Activated CD4-positive, alpha-beta T cell treated with anti-CD3 and anti-CD28 coated beads, Interleukin-2, amount 50 U/mL, for 1 hour (primary cell): ENCODE data around the gene ATRX.
"Not testable (repeated sequence)": the region's sequence is repeated elsewhere in the genome, so short reads cannot be mapped to it uniquely, and the experiment has no call there.

Experiments
- DNase-seq: peaks from one replicate; pipeline ENCODE4 v3.0.0-alpha.2; 2020

Gene ATRX, protein sequence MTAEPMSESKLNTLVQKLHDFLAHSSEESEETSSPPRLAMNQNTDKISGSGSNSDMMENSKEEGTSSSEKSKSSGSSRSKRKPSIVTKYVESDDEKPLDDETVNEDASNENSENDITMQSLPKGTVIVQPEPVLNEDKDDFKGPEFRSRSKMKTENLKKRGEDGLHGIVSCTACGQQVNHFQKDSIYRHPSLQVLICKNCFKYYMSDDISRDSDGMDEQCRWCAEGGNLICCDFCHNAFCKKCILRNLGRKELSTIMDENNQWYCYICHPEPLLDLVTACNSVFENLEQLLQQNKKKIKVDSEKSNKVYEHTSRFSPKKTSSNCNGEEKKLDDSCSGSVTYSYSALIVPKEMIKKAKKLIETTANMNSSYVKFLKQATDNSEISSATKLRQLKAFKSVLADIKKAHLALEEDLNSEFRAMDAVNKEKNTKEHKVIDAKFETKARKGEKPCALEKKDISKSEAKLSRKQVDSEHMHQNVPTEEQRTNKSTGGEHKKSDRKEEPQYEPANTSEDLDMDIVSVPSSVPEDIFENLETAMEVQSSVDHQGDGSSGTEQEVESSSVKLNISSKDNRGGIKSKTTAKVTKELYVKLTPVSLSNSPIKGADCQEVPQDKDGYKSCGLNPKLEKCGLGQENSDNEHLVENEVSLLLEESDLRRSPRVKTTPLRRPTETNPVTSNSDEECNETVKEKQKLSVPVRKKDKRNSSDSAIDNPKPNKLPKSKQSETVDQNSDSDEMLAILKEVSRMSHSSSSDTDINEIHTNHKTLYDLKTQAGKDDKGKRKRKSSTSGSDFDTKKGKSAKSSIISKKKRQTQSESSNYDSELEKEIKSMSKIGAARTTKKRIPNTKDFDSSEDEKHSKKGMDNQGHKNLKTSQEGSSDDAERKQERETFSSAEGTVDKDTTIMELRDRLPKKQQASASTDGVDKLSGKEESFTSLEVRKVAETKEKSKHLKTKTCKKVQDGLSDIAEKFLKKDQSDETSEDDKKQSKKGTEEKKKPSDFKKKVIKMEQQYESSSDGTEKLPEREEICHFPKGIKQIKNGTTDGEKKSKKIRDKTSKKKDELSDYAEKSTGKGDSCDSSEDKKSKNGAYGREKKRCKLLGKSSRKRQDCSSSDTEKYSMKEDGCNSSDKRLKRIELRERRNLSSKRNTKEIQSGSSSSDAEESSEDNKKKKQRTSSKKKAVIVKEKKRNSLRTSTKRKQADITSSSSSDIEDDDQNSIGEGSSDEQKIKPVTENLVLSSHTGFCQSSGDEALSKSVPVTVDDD (N-terminal part only)

DNA sequence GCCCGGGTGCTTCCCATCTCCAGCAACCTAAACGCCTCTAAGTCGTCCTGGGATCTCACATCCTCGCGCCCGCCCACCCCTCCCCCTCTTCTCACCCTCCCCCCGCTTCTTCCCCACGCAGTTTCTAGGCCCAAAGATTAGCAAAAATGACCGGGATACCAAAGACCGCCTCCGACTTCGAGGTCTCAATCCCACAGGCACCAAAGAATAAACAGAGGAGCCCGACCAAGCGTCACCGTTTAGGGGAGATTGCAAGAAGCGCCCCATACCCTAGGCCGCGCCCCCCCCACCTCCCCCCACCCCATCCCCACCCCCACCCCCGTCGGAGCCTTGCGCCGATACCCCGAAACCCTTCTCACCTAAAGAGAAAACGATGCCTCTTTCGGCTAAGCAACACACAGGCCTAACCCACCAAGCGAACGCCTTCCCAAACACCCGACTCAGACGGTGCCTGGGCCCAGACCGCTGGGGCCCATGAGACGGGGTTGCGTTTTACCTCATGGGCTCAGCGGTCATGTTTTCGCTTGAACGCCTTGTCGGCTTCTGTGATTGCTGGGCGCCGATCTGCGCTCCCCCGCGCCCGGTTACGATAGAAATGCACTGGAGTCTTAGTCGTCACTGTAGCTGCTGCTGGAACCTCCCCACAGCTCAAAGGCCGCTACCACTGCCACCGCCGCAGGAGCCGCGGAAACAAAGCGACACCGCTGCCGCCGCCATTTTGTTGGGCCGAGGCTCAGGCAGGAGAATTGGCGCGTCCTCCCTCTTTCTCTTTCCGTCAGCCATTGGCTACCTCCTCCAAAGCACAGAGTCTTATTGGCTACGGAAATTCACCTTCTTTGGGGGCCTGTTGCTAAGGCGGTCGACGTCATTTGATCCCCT, at the start of gene ATRX:
Gene ATRX (minus strand): TSS at position 731 of the 879 bp plus-strand sequence. CDS start 215 bp downstream, at position 516.
- DNase-seq = peak; percentile 68

DNA sequence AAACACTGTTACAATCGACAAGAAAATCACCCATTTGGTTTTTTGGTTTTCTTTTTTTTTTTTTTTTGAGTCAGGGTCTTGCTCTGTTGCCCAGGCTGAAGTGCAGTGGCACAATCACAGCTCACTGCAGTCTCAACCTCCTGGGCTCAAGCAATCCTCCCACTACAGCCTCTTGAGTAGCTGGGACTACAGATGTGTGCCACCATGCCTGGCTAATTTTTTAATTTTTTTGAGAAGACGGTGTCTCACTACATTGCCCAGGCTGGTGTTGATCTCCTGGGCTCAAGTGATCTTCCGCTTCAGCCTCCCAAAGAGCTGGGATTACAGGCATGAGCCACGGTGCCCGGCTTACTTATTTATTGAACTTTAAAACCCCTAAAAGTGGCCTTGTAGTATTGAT, 45.5 kb upstream of the ATRX start:
- DNase-seq = not testable (repeated sequence)

DNA sequence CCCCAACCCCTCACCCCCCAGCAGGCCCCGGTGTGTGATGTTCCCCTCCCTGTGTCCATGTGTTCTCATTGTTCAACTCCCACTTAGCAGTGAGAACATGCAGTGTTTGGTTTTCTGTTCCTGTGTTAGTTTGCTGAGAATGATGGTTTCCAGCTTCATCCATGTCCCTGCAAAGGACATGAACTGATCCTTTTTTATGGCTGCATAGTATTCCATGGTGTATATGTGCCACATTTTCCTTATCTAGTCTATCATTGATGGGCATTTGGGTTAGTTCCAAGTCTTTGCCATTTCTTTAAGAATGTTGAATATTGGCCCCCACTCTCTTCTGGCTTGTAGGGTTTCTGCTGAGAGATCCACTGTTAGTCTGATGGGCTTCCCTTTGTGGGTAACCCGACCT, 36.0 kb upstream of the ATRX start:
- DNase-seq = not testable (repeated sequence)

DNA sequence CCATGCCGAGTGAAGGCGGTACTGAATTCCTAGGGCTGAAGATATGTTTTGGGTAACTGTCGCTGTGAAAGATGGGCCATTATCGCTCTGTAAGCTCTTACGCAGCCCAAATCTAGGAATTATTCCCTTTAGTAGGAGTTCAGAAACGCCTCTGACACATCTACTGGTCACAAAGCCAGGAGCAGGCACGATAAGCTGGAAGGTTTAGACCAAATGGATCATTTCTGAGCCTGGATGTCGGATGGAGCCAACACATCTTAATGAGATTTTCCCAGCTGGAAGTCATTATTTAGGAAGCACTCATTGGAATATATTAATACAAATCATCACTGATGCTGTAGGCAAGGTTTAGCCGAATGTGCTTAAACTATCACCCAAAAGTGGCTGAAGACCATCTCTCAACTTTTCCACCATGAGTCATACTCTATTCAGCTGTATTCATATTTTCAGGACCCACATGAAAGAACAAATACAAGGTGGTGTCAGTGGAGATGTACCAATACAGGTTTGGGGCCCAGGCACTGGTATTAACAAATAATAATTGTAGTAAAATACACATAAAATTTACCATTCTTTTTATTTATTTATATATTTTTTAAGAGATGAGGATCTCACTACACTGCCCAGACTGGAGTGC, 34.2 kb upstream of the ATRX start:
- no peak for DNase-seq

DNA sequence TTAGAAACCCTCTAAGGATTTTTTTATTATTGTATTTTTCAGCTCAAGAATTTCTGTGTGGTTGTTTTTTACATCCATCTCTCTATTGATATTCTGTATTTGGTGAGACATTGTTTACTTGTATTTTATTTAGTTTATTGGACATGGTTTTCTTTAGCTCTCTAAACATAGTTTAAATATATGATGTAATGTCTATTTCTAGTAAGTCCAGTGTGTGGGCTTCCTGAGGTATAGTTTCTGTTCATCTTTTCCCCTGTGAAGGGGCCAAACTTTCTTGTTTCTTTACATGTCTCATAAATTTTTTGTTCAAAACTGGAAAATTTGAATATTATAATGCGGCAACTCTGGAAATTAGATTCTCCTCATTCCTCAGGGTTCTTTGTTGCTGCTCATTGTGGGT, 28.2 kb upstream of the ATRX start:
- no peak for DNase-seq

DNA sequence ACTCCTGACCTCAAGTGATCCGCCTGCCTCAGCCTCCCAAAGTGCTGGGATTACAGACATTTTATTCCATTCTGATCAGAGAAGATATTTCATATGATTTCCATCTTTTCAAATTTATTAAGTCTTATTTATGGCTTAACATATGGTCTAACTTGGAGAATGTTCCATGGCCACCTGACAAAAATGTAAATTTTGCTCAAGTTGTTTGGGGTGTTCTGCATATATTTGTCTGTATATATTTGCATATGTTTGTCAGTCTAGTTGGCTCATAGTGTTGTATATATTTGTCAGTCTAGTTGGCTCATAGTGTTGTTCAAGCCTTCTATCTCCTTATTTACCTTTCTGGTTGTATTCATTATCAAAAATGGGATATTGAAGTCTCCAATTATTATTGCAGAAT, 16.2 kb upstream of the ATRX start:
- DNase-seq = no peak

DNA sequence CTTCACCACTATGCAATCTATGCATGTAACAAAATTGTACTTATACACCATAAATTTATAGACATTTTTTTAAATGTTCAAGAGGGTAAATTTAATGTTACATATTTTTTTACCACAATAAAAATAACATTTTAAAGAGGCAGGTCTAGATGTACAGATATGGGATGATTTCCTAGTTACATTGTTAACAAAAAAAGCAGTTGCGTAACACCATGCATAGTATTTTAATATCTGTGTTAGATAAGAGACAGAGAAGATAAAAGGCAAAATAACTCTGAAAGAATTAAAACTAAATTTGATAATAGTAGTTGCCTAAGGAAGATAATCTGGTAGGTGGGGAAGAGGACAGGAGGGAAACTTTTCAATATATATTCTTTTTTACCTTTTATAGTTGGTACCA, 9.1 kb upstream of the ATRX start:
- no peak for DNase-seq

DNA sequence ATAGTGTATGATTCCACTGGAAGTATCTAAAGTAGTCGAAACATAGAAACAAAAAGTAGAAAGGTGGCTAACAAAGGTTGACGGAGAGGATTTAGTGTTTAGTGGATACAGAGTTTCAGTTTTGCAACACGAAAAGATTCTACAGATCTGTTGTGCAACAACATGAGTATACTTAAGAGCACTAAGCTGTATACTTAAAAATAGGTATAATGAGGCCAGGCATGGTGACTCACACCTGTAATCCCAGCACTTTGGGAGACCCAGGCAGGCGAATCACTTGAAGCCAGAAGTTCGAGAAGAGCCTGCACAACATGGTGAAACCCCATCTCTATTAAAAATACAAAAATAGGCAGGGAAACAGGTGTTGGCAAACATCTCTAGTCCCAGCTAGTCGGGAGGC, 7.9 kb upstream of the ATRX start:
- no peak for DNase-seq

DNA sequence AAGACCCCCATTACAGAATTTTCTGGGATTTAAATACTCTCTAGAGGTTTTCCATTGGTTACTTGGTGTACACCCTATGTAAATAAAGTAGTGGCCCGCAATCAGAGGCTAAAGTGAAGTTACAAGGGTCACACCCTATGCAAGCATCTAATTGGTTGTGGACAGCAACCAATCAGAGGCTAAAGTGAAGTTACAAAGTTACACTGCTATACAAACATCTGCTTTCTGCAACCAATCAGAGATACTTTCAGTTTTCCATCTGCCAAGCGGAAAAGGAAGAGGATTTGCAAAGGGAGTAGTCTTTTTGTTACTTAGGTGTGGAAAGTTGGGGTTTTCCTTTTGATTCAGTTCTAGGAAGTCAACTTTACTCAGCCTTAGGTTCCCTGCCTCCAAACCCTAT, 2.0 kb upstream of the ATRX start:
- no peak for DNase-seq

DNA sequence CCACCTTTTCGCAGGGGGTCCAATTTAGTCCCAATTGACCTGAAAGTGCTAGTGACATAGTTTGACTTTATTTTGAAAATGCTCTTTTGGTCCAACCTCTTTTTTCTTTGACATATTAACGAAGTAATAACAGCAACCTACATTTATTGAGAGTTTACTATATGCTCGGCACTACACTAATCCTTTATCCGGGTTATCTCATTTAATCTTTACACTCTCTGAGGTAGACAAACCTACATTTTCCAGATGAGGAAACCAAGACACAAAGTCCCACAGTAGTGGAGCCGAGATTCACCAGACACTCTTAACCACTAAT, 307 bp upstream of the ATRX start:
- DNase-seq = no peak

DNA sequence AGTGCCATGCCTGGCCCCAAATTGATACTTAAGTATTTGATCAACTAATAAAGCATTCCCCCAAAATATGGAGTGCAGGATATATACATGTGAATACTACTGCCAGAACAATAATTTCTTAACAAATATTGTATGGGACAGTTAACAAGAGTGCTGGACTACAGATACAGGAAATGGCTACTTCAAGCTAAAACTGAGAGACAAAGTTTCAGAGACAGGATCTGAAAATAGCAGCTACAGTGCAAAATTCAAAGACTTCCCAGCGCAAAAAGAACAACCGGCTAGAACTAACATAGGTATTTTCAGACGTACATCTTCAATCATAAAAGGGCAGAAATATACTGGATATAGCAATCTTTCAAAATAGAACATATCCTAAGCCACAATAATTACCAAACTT, 6.3 kb downstream of the ATRX start:
- DNase-seq = no peak

DNA sequence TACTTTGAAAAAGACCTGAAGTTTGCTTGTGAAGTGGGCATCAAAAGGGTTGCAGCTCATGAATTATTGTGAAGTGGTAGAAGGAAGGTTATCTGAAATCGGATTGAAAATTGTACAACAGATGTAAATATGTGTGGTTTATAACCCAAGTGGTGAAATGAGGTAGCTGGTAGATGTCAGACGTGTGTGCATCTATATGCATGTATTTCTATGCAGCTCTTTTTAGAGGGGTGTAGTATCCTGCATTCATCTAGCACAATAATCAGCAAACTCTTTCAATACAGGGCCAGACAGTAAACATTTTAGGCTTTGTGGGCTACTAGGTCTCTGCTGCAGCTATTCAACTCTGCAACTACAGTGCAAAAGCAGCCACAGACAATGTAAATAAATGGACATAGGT, 9.4 kb downstream of the ATRX start:
- no peak for DNase-seq

DNA sequence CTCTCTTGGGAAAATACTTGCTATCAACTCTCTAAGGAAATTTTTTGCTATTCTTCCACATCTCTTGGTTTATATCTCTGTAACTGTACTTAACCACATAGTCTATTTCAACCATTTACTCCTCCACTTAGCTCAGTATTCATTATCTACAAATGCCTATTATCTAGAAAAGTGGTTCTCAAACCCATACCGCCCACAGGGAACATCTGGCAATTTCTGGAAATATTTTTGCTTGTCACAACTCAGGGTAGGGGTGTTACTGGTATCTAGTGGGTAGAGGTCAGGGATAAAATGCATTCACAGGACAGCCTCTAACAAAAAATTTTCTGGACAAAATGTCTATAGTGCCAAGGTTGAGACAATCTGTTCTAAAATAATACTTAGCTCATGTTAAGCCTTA, 14.4 kb downstream of the ATRX start:
- DNase-seq = no peak

DNA sequence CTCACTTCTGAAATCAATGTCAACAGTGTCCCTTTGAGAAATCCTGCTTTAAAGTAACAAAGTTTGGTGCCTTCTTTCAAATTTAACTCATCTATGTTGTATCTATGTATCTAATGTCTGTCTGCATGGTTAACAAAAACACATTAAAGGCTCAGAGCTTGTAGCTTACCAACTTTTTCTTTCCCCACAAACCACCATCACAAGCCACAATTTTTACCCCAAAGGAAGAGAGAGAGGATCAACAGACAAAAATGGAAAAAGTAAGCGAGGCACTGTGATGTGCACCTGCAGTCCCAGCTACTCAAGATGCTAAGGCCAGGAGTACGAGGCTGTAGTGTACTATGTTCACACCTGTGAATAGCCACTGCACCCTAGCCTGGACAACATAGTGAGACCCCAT, 17.2 kb downstream of the ATRX start:
- DNase-seq = no peak

DNA sequence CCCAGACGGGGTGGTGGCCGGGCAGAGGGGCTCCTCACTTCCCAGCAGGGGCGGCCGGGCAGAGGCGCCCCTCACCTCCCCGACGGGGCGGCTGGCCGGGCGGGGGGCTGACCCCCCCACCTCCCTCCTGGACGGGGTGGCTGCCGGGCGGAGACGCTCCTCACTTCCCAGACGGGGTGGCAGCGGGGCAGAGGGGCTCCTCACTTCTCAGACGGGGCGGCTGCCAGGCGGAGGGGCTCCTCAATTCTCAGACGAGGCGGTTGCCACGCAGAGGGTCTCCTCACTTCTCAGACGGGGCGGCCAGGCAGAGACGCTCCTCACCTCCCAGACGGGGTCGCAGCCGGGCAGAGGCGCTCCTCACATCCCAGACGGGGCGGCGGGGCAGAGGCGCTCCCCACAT, 19.8 kb downstream of the ATRX start:
- not testable (repeated sequence) for DNase-seq

DNA sequence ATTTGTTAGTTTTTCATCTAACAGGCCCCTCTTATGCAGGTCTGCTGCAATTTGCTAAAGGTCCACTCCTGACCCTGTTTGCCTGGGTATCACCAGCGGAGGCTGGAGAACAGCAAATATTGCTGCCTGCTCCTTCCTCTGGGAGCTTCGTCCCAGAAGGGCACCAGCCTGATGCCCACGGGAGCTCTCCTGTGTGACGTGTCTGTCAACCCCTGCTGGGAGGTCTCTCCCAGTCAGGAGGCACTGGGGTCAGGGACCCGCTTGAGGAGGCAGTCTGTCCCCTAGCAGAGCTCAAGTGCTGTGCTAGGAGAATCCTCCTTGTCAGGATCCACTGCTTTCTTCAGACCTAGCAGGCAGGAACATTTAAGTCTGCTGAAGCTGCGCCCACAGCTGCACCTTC, 30.5 kb downstream of the ATRX start:
- no peak for DNase-seq

DNA sequence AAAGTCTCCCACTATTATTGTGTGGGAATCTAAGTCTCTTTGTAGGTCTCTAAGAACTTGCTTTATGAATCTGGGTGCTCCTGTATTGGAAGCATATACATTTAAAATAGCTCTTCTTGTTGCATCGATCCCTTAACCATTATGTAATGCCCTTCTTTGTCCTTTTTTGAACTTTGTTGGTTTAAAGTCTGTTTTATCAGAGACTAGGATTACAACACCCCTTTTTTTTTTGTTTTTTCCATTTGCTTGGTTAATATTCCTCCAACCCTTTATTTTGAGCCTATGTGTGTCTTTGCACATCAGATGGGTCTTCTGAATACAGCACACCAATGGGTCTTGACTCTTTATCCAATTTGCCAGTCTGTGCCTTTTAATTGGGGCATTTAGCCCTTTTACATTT, 32.1 kb downstream of the ATRX start:
- not testable (repeated sequence) for DNase-seq

DNA sequence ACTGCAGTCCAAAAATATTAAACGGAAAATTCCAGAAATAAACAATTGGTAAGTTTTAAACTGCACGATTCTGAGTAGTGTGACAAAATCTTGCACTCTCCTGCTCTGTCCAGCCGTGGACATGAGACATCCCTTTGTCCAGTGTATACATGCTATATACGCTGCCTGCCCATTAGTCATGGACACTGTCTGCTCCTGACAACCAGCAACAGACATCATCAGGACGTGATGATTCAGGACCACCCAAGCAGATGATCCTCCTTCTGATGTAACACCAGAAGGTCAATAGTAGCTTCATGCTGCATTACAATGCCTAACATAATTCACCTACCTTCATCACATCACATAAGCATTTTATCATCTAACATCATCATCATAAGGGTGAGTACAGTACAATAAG, 36.3 kb downstream of the ATRX start:
- DNase-seq = no peak

DNA sequence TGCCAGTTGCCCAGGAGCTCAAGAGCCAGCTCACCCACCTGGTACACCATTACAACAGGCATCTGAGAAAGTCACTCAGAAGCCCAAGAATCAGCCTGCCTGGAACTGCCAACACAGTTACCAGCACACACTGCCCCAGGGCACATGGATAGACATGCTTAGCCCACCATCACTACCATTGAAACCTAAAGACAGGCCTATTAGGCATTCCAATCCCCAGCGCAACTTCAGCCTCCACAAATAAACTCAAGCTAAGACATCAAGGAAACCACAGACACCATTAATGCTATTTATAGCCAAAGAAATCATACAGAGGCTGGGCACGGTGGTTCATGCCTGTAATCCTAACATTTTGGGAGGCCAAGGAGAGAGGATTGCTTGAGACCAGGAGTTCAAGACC, 42.3 kb downstream of the ATRX start:
- DNase-seq = no peak

DNA sequence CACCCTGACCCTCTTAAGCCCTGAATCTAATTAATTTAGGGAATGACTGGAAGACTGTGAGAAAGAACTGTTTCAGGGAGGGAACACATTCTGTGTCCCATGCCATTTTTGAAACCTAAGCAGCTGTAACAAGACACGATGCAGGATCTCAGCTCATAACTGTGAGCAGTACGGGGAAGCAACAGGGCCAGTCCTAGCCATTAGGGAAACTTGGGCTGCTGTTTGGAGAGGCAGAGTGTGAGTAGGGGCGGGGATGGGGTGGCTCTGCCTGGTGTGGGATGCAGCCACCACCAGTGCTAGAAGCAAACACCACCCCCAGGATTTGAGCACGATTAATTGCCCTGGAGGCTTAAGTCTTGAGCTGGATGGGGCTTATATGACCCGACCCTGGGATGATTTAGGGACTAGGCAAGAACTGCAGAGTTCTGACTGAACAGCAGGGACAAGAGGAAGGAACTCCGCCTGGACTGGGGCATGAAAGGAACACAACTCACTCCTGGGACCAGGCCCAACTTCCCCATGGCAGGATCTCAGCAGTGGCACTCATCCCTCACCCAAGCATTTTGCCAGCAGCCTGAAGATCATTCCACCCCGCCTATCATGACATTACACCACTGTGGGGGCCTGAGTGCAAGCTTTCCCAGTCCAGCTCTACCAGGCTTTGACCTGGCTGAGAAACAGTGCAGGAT, 43.1 kb downstream of the ATRX start:
- no peak for DNase-seq

DNA sequence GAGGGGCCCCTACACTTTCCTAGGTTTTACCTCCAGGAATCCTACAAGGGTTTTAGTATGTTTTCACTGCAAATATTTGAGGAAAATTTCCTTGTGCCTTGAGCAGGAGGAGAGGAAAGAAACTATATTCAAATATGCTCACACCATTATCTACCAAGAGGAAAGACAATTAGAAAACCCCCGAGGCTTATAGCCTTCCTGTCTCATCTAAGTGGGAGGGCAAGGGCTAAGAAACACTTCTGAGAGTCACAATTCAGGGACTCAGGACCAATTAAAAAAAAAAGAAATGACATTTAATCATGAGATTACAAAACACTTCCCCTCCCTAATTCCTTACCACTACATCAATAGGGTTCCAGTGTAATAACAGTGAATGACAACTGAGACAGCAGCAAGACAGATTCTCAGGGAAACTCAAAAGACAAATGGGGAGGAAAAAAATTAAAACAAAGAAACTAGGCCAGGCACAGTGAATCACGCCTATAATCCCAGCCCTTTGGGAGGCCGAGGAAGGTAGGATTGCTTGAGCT, 45.6 kb downstream of the ATRX start:
- DNase-seq = no peak
